Raji (cell line): Measurements from ENCODE around the gene ERLEC1.

Experiments
- POLR2A ChIP-seq: IDR thresholded peaks from 2 replicates; pipeline ENCODE4 v1.6.1; 2011; ENCODE audit warnings: low read depth, low read length, control low read depth; ENCODE audit not compliant: insufficient read depth

Gene ERLEC1

GRCh38 chr2:53818854-53819435 lies 32.1 kb downstream of the ERLEC1 start:
- TF ChIP-seq POLR2A: no peak

GRCh38 chr2:53819634-53820033 lies 32.8 kb downstream of the ERLEC1 start:
- no peak for TF ChIP-seq POLR2A

GRCh38 chr2:53820048-53820447 lies 33.2 kb downstream of the ERLEC1 start:
- no peak for TF ChIP-seq POLR2A

GRCh38 chr2:53820711-53821110 lies 33.9 kb downstream of the ERLEC1 start:
- TF ChIP-seq POLR2A: no peak

GRCh38 chr2:53821810-53822209 lies 35.0 kb downstream of the ERLEC1 start:
- no peak for TF ChIP-seq POLR2A

- TF ChIP-seq POLR2A: no peak
Observed at GRCh38 chr2:53826030-53826410, 39.2 kb downstream of the ERLEC1 start.

GRCh38 chr2:53826587-53827397 lies 39.9 kb downstream of the ERLEC1 start:
- TF ChIP-seq POLR2A: no peak

- no peak for TF ChIP-seq POLR2A
Observed at GRCh38 chr2:53827398-53828175, 40.7 kb downstream of the ERLEC1 start.

GRCh38 chr2:53828331-53828730 lies 41.5 kb downstream of the ERLEC1 start:
- TF ChIP-seq POLR2A: no peak

GRCh38 chr2:53829273-53829979 lies 42.6 kb downstream of the ERLEC1 start:
- no peak for TF ChIP-seq POLR2A

GRCh38 chr2:53840580-53840979 lies 53.7 kb downstream of the ERLEC1 start:
- no peak for TF ChIP-seq POLR2A

GRCh38 chr2:53842891-53843290 lies 56.0 kb downstream of the ERLEC1 start:
- TF ChIP-seq POLR2A: no peak

GRCh38 chr2:53843595-53843994 lies 56.8 kb downstream of the ERLEC1 start:
- no peak for TF ChIP-seq POLR2A

- TF ChIP-seq POLR2A: no peak
Observed at GRCh38 chr2:53848062-53848461, 61.2 kb downstream of the ERLEC1 start.

GRCh38 chr2:53852532-53852931 lies 65.7 kb downstream of the ERLEC1 start:
- TF ChIP-seq POLR2A: no peak
